HG03064 (cell line): ENCODE data around the gene CAV1.

Experiments used
- ATAC-seq: cut with Tn5 transposase; IDR thresholded peaks from one replicate; pipeline ENCODE4 v1.9.1; 2021; ENCODE audit warnings: low read depth; ENCODE audit not compliant: unreplicated experiment

CAV1 gene

DNA sequence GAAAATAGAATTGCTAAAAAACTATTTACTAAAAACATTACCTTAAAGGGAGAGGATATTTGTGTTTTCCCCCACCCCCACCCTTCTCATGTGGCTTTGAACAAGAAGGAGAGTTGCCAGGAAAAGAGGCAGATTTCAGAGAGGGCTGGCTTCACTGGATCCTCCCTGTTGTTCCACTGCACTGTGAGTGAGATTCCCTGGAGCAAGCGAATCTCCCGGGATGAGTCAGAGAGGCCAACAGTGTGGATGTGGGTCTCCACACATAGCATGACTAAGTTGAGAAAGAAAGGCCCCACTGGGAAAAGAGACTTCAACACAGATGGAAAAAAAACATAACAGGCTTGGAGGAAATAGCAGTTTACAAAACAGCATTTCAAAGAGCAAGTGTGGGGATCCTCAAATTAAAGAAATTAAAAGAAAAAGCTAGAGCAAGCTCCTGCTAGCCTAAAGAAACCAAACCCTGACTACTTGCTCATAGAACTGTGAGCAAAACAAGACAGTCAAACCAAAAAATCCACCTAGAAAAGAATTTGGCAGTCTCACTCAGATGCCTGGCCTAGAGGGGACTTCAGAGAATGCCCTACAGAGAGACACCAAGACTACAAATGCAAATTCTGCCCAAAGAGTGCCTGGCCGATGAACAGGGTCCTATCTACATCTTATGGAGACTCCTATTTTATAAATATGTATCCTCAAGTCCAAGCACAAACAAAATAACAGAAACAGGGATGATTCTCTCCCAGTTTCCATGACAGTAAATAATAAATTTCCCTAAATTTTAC is 3.4 kb downstream of the CAV1 start:
- no peak for ATAC-seq

DNA sequence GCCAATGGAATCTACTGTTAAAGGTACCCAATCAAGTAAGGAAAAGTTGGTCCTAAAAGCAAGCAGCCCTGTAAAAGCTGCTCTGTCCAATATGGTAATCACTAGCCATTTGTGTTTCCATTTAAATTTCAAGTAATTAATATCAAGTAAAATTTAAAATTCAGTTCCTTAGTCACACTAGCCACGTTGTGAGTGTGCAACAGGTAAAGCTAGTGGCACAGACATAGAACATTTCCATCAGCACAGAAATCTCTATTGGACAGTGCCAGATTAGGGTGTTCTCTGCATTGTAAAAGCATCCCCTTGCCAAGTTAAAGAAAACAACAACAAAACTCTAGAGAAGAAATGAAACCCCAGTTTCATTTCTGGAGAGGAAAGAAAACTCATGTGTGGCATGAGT is 4.4 kb downstream of the CAV1 start:
- ATAC-seq: no peak

DNA sequence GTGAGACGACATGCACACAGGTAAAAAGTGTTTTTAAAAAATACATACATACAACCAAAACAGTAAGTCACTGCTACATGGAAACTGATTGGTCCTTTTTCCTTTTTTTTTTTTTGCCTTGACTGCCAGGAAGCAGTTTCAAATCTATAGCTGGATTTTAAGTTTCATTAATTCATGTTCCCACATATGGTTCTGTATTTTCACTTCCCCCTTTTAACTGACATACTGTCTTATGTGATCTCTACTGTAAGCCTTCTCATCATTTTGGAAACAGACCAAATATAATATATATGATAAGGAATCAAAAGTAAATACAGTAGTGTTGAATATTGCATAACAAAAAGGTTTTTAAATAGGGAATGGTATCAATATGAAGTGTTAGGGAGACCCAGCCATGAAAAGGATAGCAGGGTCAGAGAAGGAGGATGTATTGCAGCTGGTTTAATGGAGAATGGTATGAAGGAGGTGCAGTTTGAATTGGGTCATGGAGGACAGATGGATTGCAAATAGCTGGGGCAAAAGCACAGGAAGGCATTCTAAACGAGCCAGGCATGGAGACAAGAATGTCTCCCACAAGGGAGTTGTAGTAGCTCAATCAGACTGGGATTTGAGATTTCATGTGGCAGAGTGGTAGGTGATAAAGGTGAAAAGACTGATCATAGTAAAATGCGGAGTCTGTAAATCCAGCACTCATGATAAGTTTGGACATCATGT is 5.4 kb downstream of the CAV1 start:
- ATAC-seq: no peak

- ATAC-seq: no peak
These were observed 7.4 kb downstream of the CAV1 start for GRCh38 chr7:116532102-116532688.

- no peak for ATAC-seq
These were observed 10.0 kb downstream of the CAV1 start for GRCh38 chr7:116534790-116535189.

- ATAC-seq: no peak
These were observed 10.6 kb downstream of the CAV1 start for GRCh38 chr7:116535416-116535815.

- ATAC-seq: no peak
These were observed 13.3 kb downstream of the CAV1 start for GRCh38 chr7:116538138-116538537.

GRCh38 chr7:116539879-116540278 is 15.0 kb downstream of the CAV1 start:
- ATAC-seq: no peak

DNA sequence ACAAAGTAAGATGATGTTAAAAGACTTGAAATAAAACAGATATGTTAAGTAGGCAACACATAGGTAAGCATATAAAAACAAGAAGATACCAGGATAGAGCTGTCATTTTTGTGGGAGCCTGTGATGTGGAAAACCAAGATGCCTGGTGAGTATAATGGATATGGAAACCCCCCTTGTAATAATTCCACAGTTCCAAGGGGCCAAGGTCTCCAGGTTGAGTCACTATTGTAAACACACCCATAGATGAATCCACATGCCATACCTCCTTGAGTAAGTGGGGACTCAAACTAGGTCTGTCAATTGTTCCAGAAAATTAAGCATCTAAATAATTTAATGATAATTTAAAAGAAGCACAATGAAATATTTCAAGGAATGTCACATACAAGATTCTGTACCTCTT is 15.9 kb downstream of the CAV1 start:
- no peak for ATAC-seq

GRCh38 chr7:116541951-116542350 is 17.1 kb downstream of the CAV1 start:
- ATAC-seq: no peak

DNA sequence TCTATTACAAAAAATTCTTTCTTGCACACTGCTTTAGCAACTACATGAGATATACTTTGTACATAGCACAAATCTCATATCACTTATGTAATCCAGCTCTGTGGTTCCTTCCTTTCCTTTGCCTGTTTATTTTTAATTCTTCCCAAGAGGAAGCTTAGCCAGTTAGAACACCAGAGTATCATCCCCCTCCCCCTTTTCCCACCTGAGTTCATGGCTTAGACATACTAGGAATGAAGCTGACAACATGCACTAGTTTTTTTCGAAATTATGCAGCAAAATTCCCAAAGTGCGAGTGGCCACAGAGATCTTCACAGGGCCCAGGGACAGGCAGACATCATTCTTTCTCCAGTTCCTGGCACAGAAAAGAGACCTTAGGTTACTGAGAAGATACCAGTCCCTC is 17.8 kb downstream of the CAV1 start:
- ATAC-seq: no peak

- no peak for ATAC-seq
These were observed 18.8 kb downstream of the CAV1 start for GRCh38 chr7:116543664-116544063.

- no peak for ATAC-seq
These were observed 19.7 kb downstream of the CAV1 start for GRCh38 chr7:116544487-116544886.

GRCh38 chr7:116545411-116545993 is 20.7 kb downstream of the CAV1 start:
- no peak for ATAC-seq

GRCh38 chr7:116546054-116546453 is 21.2 kb downstream of the CAV1 start:
- no peak for ATAC-seq

- ATAC-seq: no peak
These were observed 22.1 kb downstream of the CAV1 start for GRCh38 chr7:116546916-116547315.

DNA sequence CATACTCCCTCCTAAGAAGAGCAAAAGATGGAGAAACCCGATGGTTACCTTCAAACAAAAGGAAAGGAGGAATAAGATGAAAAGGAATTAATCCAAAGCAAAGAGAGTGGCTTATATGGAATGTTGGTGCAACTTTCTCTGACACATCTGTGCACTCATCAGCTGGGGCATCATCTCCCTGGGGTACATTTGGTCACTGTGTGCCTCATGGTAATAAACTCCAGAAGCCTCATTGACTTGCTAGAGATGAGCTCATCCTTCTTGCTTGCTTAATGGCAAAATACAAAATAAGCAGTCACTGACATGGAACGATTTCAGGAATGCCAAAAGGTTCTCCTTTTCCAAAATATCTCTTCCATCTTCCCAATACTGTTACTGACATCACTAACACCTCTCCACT is 22.5 kb downstream of the CAV1 start:
- ATAC-seq: no peak

DNA sequence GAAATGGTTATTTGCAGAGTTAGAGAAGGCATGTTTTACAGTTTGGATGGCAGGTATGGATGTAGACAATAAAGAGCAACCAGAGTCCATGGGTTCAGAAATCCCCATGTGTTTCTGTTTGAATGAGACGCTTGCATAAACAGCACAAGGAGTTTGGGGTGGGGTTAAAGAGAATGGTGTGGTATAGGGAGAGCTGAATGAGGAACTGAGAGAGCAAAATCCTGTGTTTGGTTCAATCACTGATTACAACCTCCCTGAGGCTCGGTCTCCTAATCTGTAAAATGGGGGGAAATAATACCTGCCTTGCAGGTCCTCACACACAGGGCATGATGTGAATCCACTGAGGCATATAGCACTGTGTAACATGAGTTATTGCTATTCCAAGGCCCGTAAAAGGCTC is 23.7 kb downstream of the CAV1 start:
- ATAC-seq: peak; percentile 64

DNA sequence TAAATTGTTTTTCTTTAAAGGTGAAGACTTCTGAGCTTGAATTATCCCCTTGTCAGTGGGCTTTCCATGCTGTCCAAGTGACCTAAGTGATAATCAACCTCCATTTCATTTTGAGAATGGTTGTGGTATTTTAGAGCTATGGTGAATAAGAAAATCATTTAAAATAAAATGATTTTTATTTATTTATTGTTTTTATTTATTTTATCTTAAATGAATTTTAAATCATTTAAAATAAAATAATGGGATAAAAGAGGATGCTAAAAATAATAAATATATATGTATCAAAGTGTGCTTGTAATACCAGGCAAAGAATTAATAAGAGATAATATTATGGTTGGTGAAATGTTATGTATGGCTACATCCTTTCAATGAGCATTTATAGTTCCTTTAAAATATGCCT is 24.5 kb downstream of the CAV1 start:
- no peak for ATAC-seq

GRCh38 chr7:116551692-116552091 is 26.9 kb downstream of the CAV1 start:
- ATAC-seq: no peak

GRCh38 chr7:116552602-116553001 is 27.8 kb downstream of the CAV1 start:
- ATAC-seq: no peak
